ENCODE results near the gene MED7.
"Not testable (repeated sequence)": the region's sequence is repeated elsewhere in the genome, so short reads cannot be mapped to it uniquely, and the experiment has no call there.

Gene MED7

GRCh38 chr5:157142317-157143126 lies at the start of gene MED7:
Gene MED7, minus strand, starts transcription at chr5:157142865. Its CDS starts 3,434 bp downstream, at chr5:157139431.
- DNase-seq: peak; percentile 84

- DNase-seq: no peak
Observed at GRCh38 chr5:157189223-157189622, 46.6 kb upstream of the MED7 start.

GRCh38 chr5:157188270-157188669 lies 45.6 kb upstream of the MED7 start:
- no peak for DNase-seq

GRCh38 chr5:157187046-157187754 lies 44.5 kb upstream of the MED7 start:
- DNase-seq: no peak

GRCh38 chr5:157186309-157187045 lies 43.8 kb upstream of the MED7 start:
- no peak for DNase-seq

GRCh38 chr5:157185122-157185521 lies 42.5 kb upstream of the MED7 start:
- not testable (repeated sequence) for DNase-seq

- DNase-seq: no peak
Observed at GRCh38 chr5:157184117-157184670, 41.5 kb upstream of the MED7 start.

- DNase-seq: no peak
Observed at GRCh38 chr5:157182143-157182757, 39.6 kb upstream of the MED7 start.

GRCh38 chr5:157180374-157181264 lies 38.0 kb upstream of the MED7 start, which contains the start of gene ITK:
Gene ITK, plus strand, starts transcription at chr5:157180840. Its CDS starts 138 bp downstream, at chr5:157180978.
- DNase-seq: no peak

GRCh38 chr5:157178966-157179365 lies 36.3 kb upstream of the MED7 start:
- DNase-seq: no peak

GRCh38 chr5:157177953-157178352 lies 35.3 kb upstream of the MED7 start:
- DNase-seq: no peak

GRCh38 chr5:157175071-157175612 lies 32.5 kb upstream of the MED7 start:
- DNase-seq: peak; percentile 16

GRCh38 chr5:157172403-157172802 lies 29.7 kb upstream of the MED7 start:
- DNase-seq: peak; percentile 77

GRCh38 chr5:157168286-157168685 lies 25.6 kb upstream of the MED7 start:
- no peak for DNase-seq

GRCh38 chr5:157167214-157167621 lies 24.6 kb upstream of the MED7 start:
- peak; percentile 12 for DNase-seq

GRCh38 chr5:157166214-157167213 lies 23.8 kb upstream of the MED7 start, which contains the start of gene GARIN3:
Gene GARIN3, minus strand, starts transcription at chr5:157166264. Its CDS starts 96 bp downstream, at chr5:157166168.
- peak; percentile 17 for DNase-seq

- no peak for DNase-seq
Observed at GRCh38 chr5:157165668-157166067, 23.0 kb upstream of the MED7 start.

GRCh38 chr5:157165261-157165660 lies 22.6 kb upstream of the MED7 start:
- DNase-seq: peak; percentile 19

- peak; percentile 12 for DNase-seq
Observed at GRCh38 chr5:157164521-157164920, 21.9 kb upstream of the MED7 start.

All from activated CD4-positive, CD25-positive, alpha-beta regulatory T cell treated with anti-CD3 and anti-CD28 coated beads, Interleukin-2, amount 50 U/mL, for 72 hours (primary cell).